GM12873 (cell line): ENCODE results near the gene C2CD4A.
A peak's percentile ranks its signal among the peaks of the same experiment; 100 is the strongest.

ENCODE experiments used
- TF ChIP-seq, protein P1 (sequence below): IDR thresholded peaks from 2 replicates; pipeline ENCODE4 v1.5.1; 2012; ENCODE audit warnings: low read depth, mild to moderate bottlenecking, moderate library complexity, low read length, control low read depth; ENCODE audit not compliant: insufficient read depth; ENCODE audit errors: missing control alignments

C2CD4A gene

DNA sequence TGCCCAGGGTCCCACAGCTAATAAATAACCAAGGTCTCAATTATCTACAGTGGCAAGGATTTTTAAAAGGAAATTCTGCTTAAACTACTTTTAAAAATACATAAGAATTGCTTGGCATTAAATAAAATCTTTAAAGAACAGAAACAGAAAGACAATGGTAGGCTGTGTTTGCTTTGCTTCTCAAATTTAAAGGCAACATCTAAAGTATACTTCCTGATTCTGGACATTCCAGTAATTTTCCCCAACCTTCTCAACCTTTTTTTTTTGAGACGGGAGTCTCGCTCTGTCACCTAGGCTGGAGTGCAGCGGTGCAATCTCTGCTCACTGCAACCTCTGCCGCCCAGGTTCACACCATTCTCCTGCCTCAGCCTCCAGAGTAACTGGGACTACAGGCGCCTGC lies 11.8 kb upstream of the C2CD4A start:
- TF ChIP-seq, protein P1, sequence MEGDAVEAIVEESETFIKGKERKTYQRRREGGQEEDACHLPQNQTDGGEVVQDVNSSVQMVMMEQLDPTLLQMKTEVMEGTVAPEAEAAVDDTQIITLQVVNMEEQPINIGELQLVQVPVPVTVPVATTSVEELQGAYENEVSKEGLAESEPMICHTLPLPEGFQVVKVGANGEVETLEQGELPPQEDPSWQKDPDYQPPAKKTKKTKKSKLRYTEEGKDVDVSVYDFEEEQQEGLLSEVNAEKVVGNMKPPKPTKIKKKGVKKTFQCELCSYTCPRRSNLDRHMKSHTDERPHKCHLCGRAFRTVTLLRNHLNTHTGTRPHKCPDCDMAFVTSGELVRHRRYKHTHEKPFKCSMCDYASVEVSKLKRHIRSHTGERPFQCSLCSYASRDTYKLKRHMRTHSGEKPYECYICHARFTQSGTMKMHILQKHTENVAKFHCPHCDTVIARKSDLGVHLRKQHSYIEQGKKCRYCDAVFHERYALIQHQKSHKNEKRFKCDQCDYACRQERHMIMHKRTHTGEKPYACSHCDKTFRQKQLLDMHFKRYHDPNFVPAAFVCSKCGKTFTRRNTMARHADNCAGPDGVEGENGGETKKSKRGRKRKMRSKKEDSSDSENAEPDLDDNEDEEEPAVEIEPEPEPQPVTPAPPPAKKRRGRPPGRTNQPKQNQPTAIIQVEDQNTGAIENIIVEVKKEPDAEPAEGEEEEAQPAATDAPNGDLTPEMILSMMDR, result no peak

DNA sequence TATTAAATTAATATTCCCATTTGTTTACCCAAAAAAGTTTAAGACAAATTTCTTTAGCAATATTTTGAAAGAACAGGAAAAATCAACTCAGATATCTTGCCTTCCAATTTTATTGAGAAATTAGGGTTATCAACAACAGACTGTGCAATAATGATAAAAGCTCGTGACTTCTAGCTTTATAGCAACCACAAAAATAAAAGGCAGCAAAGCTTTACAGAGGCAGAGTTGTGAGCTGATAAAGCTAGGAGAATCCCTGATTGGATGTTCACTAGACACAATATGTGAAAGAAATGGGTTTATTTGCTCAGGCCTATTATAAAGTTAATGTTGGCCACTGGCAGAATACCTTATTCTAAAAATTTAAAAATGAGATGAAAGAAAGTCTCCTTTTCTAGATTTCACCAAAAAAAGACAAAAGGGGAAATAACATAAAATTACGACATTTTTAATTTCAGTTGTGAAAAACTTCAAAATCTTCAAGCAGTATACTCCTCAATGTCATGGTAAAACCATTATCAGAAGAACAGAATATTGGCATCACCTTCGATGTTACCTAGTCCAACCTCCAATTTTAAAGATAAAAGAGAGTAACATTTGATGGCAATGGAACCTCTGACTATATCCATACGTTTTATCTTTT lies 9.3 kb upstream of the C2CD4A start:
- TF ChIP-seq, protein P1, result no peak

DNA sequence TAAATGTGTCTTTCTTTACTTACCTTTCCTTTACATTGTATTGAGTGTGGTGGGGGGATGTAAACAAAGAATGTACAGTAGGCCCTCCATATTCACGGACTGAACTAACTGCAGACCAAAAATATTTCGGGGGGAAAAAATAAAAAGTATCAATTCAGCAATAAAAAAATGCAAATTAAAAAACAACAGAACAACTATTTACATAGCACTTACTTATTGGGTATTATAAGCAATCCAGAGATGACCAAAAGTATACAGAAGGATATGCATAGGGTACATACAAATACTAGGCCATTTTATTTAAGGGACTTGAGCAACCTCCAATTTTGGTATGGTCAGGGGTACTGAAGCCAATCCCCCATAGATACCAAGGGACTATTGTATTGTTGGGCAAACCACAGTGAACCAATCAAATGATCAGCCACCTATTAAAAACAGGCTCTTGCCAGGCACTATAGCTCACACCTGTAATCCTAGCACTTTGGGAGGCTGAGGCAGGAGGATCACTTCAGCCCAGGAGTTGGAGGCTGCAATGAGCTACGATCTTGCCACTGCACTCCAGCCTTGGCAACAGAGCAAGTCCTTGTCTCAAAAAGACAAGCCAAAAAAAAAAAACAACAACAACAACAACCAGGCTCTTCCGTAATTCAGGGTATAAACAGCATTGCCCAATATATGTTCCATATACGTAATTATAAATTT lies 8.3 kb upstream of the C2CD4A start:
- TF ChIP-seq, protein P1, result no peak

DNA sequence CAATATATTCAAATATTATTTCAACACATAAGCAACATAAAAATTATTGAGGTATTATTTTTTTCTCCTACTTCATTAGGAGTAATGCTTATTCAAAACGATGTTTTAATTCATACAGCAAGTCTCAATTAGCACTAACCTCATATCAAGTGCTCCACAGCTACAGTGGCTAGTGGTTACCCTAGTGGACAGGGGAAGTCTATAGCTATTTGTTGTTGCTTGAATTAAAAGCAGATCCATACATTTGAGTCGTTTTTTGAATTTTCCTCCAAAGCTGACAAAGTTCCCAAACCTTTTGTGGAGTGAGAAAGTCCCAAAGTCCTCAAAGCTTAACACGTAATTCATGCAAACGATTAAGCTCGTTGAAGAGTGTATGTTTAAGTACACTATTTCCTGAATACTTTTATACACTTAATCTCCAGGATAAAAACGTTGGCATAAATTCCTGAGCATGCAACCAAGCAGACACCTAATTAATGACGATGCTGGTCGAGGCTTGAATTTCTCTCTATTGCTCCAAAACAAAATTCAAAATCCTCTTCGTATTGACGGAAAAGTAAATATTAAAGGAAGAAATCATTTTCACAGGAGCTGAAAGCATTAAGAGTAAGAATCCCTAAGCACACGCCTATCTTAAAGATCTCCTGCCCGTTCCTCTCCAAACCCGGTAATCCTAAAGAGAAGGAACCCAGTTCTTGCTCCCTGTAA lies 7.5 kb upstream of the C2CD4A start:
- TF ChIP-seq, protein P1, result peak; percentile 36

DNA sequence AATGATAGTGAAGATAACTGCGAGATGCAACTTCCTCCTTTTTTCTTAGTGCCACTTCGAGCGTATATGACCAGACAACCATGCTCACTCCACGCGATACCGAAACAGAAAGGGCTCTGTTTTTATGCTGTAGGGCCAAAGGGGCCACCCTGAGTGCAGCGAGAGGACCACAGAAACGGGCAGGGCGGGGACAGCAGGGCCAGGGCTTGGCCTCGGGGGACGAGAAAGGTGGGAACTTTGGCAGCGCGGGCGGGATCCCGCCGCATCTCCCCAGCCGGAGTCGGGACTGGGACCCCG lies 7.0 kb upstream of the C2CD4A start:
- TF ChIP-seq, protein P1, result no peak

DNA sequence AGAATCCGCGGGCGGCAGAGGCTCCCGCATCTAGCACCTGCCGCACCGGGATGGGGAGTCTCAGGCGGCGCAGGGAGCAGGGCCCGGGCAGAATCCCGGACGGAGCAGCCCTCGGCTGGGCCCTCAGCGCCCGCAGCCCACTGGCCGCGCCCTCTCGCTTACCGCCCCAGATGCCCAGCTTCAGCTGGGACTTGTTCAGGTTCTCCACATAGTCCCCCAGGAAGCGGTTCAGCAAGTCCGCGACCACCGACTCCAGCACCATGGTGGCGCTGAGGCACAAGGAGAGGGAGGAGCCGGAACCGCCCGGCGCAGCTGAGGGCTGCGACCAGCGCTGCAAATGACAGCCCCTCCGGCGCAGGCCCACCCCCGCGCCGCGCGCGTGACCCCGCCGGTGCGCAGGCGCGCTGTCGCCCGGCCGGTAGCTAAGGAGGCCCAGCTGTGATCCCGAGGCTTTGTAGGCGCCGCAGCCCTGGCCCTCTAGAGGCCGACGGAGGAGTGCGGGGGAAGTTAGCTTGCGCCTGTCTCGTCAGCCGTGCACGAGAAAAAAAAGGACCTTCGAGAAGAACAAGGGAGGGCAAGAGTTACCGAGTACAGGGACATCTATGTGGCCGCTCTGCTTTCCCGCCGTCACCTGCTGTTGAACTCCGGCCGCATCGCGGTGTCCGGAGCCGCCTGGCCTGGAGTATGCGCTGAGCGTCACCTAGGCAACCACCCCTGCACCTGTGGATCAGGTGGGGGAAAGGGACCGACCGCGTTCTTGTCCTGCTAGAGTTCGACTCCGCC lies 6.5 kb upstream of the C2CD4A start, which contains the start of gene VPS13C:
VPS13C (minus strand) TSS at position 335 of the 783 bp plus-strand sequence; CDS start at position 262, 73 bp downstream.
- TF ChIP-seq, protein P1, result peak; percentile 85

DNA sequence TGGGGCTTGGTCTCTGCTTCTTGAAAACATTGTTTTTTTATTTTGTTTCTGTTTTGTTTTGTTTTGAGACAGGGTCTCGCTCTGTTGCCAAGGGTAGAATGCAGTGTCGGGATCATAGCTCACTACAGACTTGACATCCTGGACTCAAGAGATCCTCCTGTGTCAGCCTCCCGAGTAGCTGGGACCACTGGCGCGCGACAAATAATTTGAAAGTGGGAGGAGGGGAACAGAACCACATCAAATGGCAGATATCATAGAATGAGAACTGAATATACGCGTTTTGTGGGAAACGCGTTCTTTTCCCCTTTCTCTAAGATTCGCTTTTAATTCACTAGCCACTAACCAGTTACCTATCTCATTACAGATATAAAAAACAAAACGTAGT lies 5.9 kb upstream of the C2CD4A start:
- TF ChIP-seq, protein P1, result no peak
